Tibial nerve (tissue), 3 donors: Measurements from ENCODE around the gene CENPO.

Experiments
- EP300 ChIP-seq, 2 donors: sonication (generic); formaldehyde crosslinking; IDR thresholded peaks; one replicate each; pipeline ENCODE4 v1.6.1; 2017; ENCODE audit warnings: antibody characterized with exemption in 2 of 2, mild to moderate bottlenecking in 1 of 2
- POLR2A ChIP-seq, 2 donors: fragments of 450-650 bp; IDR thresholded peaks; one replicate each; pipeline ENCODE4 v1.6.1; 2017; ENCODE audit warnings: antibody characterized with exemption in 2 of 2, mild to moderate bottlenecking in 2 of 2, moderate library complexity in 2 of 2

DNA sequence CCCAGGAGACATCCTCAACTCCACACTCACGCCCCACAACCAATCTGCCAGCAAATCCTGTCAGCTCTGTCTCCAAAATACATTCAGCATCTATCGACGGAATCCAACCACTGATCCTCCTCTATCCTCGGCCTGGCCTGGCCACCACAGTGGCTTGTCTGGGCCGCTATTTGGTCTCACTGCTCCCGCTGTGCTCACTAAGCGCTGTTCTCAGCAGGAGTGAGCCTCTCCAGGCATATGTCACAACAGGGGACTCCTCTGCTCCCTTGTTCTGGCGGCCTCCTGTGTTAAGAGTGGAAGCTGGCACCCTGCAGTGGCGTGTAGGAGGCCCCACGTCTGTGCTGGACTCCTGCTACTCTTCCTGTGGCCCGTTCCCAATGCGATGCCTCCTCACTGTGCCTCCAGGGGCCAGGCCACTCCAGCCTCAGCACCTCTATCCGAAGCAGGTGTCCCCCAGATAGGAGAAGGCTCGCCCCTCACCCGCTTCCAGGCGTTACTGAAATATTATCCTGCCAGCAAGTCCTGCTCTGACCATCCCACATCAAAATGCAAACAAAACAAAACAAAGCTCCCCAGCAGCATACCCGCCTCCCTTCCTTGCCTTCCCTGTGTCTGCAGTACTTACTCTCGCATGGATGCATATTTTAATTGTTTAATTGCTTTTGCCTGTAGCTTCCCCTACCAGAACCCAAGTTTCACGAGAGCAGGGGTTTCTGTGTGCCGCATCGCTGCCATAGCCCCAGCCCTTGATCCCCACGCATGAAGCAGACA lies 39.9 kb downstream of the CENPO start:
- TF ChIP-seq EP300 (IDR thresholded peaks at IDR 0.05): no peak
- no peak for TF ChIP-seq POLR2A (IDR thresholded peaks at IDR 0.05)
